B cell (primary cell): Measurements from ENCODE around the gene SMC1A. TPM values are rescaled to one million over a fixed set of nuclear protein-coding genes. Genes with fewer than 3 reads are reported as not detected.

ENCODE experiments used
- ATAC-seq: fragments of 200-7000 bp; cut with Tn5 transposase; one replicate; pipeline ENCODE4 v1.10.0; 2021; ENCODE audit warnings: low read depth, mild to moderate bottlenecking, moderate number of reproducible peaks, moderate library complexity
- CTCF ChIA-PET: fragments of 350-600 bp; sonication (Branson Sonifier 250); formaldehyde crosslinking; loops from one replicate; lab custom pipeline; 2021; ENCODE audit warnings: antibody characterized with exemption, inconsistent platforms; lab: Charles Lee
- POLR2A ChIA-PET: fragments of 350-600 bp; sonication (Branson Sonifier 250); formaldehyde crosslinking; loops from one replicate; lab custom pipeline; 2021; ENCODE audit warnings: antibody characterized with exemption; lab: Charles Lee
- DNase-seq: peaks from one replicate; pipeline ENCODE4 v3.0.0; 2013
- H2AFZ ChIP-seq: 2 replicates; pipeline ENCODE4 v1.6.1; 2012; ENCODE audit warnings: mild to moderate bottlenecking, low read depth, low read length; ENCODE audit not compliant: insufficient read depth, poor library complexity, severe bottlenecking
- H3K27ac ChIP-seq, 2 donors: 1 replicate in 1 of 2; 2 replicates in 1 of 2; pipeline ENCODE4 v1.5.1; 2012 to 2013; ENCODE audit warnings: low read length in 2 of 2, mild to moderate bottlenecking in 2 of 2, moderate library complexity in 1 of 2
- H3K27me3 ChIP-seq, 4 experiments: fragments of 200-600 bp in 1 of 4; sonication (generic) in 1 of 4; replicated peaks in 1 of 4; 1 replicate in 2 of 4; 2 replicates in 2 of 4; pipeline versions ENCODE4 v1.6.1 to v1.7.0; 2013 to 2016; ENCODE audit warnings: low read length in 3 of 4, mild to moderate bottlenecking in 2 of 4, mixed read lengths in 1 of 4, moderate library complexity in 1 of 4; ENCODE audit not compliant: insufficient read depth in 4 of 4, control insufficient read depth in 3 of 4; ENCODE audit errors: control extremely low read depth in 1 of 4
- H3K36me3 ChIP-seq, 2 experiments: replicated peaks in 1 of 2; 1 replicate in 1 of 2; 2 replicates in 1 of 2; pipeline versions ENCODE4 v1.6.1 to v1.7.1; 2013; ENCODE audit warnings: low read length in 1 of 2; ENCODE audit not compliant: insufficient read depth in 2 of 2, control insufficient read depth in 1 of 2; ENCODE audit errors: control extremely low read depth in 1 of 2, extremely low read depth in 1 of 2
- H3K4me1 ChIP-seq, 2 donors: fragments of 200-600 bp in 1 of 2; sonication (generic) in 1 of 2; 1 replicate in 1 of 2; 2 replicates in 1 of 2; pipeline versions ENCODE4 v1.5.1 to v1.6.1; 2013 to 2017; ENCODE audit warnings: low read length in 2 of 2; ENCODE audit not compliant: control insufficient read depth in 2 of 2, insufficient read depth in 2 of 2
- H3K4me2 ChIP-seq: replicated peaks from 2 replicates; pipeline ENCODE3; 2012; ENCODE audit warnings: mild to moderate bottlenecking, low read depth, low read length; ENCODE audit not compliant: poor library complexity, severe bottlenecking
- H3K4me3 ChIP-seq, 5 experiments: fragments of 200-600 bp in 1 of 5; sonication (generic) in 1 of 5; 1 replicate in 3 of 5; 2 replicates in 2 of 5; pipeline versions ENCODE4 v1.5.1 to v1.7.0; 2011 to 2016; ENCODE audit warnings: low read length in 4 of 5, mild to moderate bottlenecking in 4 of 5, low read depth in 2 of 5, control low read depth in 1 of 5, moderate library complexity in 1 of 5; ENCODE audit not compliant: insufficient read depth in 1 of 5; ENCODE audit errors: control extremely low read depth in 1 of 5, extremely low read depth in 1 of 5
- H3K79me2 ChIP-seq: fragments of 200-600 bp; sonication (generic); one replicate; pipeline ENCODE4 v1.6.0; 2016; ENCODE audit warnings: low read length; ENCODE audit not compliant: control insufficient read depth, insufficient read depth
- H3K9ac ChIP-seq: fragments of 200-600 bp; sonication (generic); 2 replicates; pipeline ENCODE4 v1.6.1; 2017; ENCODE audit warnings: mild to moderate bottlenecking, low read length, moderate library complexity
- H3K9me3 ChIP-seq, 3 donors: one replicate each; pipeline versions ENCODE4 v1.6.1 to v1.7.1; 2013; ENCODE audit warnings: low read length in 2 of 3; ENCODE audit not compliant: control insufficient read depth in 2 of 3, insufficient read depth in 1 of 3; ENCODE audit errors: control extremely low read depth in 1 of 3
- H4K20me1 ChIP-seq: 2 replicates; pipeline ENCODE4 v1.6.0; 2012; ENCODE audit warnings: mild to moderate bottlenecking, low read length; ENCODE audit not compliant: insufficient read depth, control insufficient read depth, poor library complexity, severe bottlenecking
- H3K27ac Mint-ChIP-seq: one replicate; pipeline ENCODE4 v1.8.0; 2021; ENCODE audit warnings: mixed read lengths
- H3K27me3 Mint-ChIP-seq: one replicate; pipeline ENCODE4 v1.8.0; 2021; ENCODE audit warnings: mixed read lengths
- H3K4me1 Mint-ChIP-seq: one replicate; pipeline ENCODE4 v1.8.0; 2021; ENCODE audit warnings: mixed read lengths
- H3K4me3 Mint-ChIP-seq: one replicate; pipeline ENCODE4 v1.8.0; 2021; ENCODE audit warnings: mixed read lengths
- H3K9me3 Mint-ChIP-seq: one replicate; pipeline ENCODE4 v1.8.0; 2022; ENCODE audit warnings: mixed read lengths; ENCODE audit not compliant: insufficient read depth
- CTCF ChIP-seq: fragments of 200-600 bp; IDR thresholded peaks from one replicate; pipeline ENCODE4 v1.8.0; 2022; ENCODE audit warnings: antibody characterized with exemption, mild to moderate bottlenecking
- EZH2 ChIP-seq: IDR thresholded peaks from 2 replicates; pipeline ENCODE4 v1.6.1; 2012; ENCODE audit warnings: borderline replicate concordance, low read depth, mild to moderate bottlenecking, moderate library complexity, low read length; ENCODE audit not compliant: insufficient read depth, poor library complexity, severe bottlenecking
- WGBS: methylation state at CpG from one replicate; pipeline ENCODE4 v1.1.5; 2013; ENCODE audit warnings: missing lambda C conversion rate; ENCODE audit not compliant: insufficient coverage; 5-methylcytosine and 5-hydroxymethylcytosine counted together
- intact Hi-C: fragments of 100-400 bp; cut with micrococcal nuclease; formaldehyde crosslinking; loops from one replicate; pipeline ENCODE4 v1.10.0; 2022
- polyA plus RNA-seq: library from polyadenylated mRNA; depleted of rRNA; stranded (reverse); fragments of >200 nt; gene quantifications from 2 replicates; pipeline ENCODE4 v1.2.3, GENCODE V29; 2012
- total RNA-seq, 2 donors: library from RNA; stranded (reverse); fragments of 120-200 nt in 1 of 2; gene quantifications; 1 replicate in 1 of 2; 2 replicates in 1 of 2; pipeline versions ENCODE4 v1.2.3 to v1.2.4, GENCODE V29; 2013 to 2022

Gene SMC1A
- total and polyA plus RNA-seq, 2 donors (not counting 1 experiment from before 2014, with no cell fraction given), result 17.3 to 67.6 TPM

GRCh38 chrX:53412446-53412845 lies 10.0 kb downstream of the SMC1A start:
- intact Hi-C loops, result no loop called here
- no peak overlapping the region for H3K27ac Mint-ChIP-seq
- Histone ChIP-seq H3K36me3 (peaks cover 6 to 45% of the 10 kb centered on the region in 2 experiments), H3K4me2 (no peak overlapping the region), H3K27ac (no peak overlapping the region), H2AFZ (no peak overlapping the region), H3K4me3 (no peak overlapping the region), H3K9ac (no peak overlapping the region), H3K4me1 (no peaks in the 10 kb centered on the region), H4K20me1 (peaks cover 35% of the 10 kb centered on the region), H3K79me2 (peaks cover 72% of the 10 kb centered on the region), H3K9me3 (no peaks in the 10 kb centered on the region), H3K27me3 (no peaks in the 10 kb centered on the region)
- CTCF ChIA-PET, result interaction anchor here (0.9 kb wide), 1 partner anchor 24 kb away, joined by 3 read pairs; no protein-coding TSS in a partner anchor
- no peak overlapping the region for H3K4me3 Mint-ChIP-seq
- H3K27me3 Mint-ChIP-seq, result no peaks in the 10 kb centered on the region
- POLR2A ChIA-PET, result no interaction called here
- ATAC-seq (no peak), DNase-seq (no peak)
- TF ChIP-seq EZH2 (no peak), CTCF (no peak)
- H3K4me1 Mint-ChIP-seq, result peaks cover 6% of the 10 kb centered on the region
- no peaks in the 10 kb centered on the region for H3K9me3 Mint-ChIP-seq
- no CpG with 5 or more reads among the region's 2 CpGs for WGBS

- ATAC-seq (no peak), DNase-seq (no peak)
- H3K4me3 ChIP-seq, result no peak overlapping the region
- no peak overlapping the region for H3K9ac ChIP-seq
- no peaks in the 10 kb centered on the region for H4K20me1 ChIP-seq
- H3K9me3 ChIP-seq, result no peaks in the 10 kb centered on the region
- intact Hi-C loops, result no loop called here
- Mint-ChIP-seq H3K9me3 (no peaks in the 10 kb centered on the region), H3K27ac (no peak overlapping the region), H3K27me3 (no peaks in the 10 kb centered on the region), H3K4me3 (no peak overlapping the region), H3K4me1 (no peaks in the 10 kb centered on the region)
- WGBS, result 100% methylated on average over 2 of the region's 10 CpGs
- no peak overlapping the region for H2AFZ ChIP-seq
- H3K27me3 ChIP-seq, result no peaks in the 10 kb centered on the region
- H3K4me1 ChIP-seq, result no peaks in the 10 kb centered on the region
- no peak overlapping the region for H3K27ac ChIP-seq
- no peak overlapping the region for H3K4me2 ChIP-seq
- ChIA-PET CTCF (no interaction called here), POLR2A (no interaction called here)
- TF ChIP-seq EZH2 (no peak), CTCF (no peak)
- no peaks in the 10 kb centered on the region for H3K79me2 ChIP-seq
- H3K36me3 ChIP-seq, result peaks cover 8 to 59% of the 10 kb centered on the region in 2 experiments
Observed at GRCh38 chrX:53403535-53403934, 18.9 kb downstream of the SMC1A start.
